Activated CD4-positive, alpha-beta T cell treated with anti-CD3 and anti-CD28 coated beads, Interleukin-2, amount 50 U/mL, for 4 hours (primary cell): ENCODE results near the gene RANBP1.

Experiments
- DNase-seq, 2 experiments: peaks; one replicate each; pipeline ENCODE4 v3.0.0-alpha.2; 2020

The RANBP1 gene

GRCh38 chr22:20138868-20139267 lies 23.0 kb downstream of the RANBP1 start:
- DNase-seq: no peak

- DNase-seq: no peak
These were observed 23.6 kb downstream of the RANBP1 start for GRCh38 chr22:20139391-20140106.

DNA sequence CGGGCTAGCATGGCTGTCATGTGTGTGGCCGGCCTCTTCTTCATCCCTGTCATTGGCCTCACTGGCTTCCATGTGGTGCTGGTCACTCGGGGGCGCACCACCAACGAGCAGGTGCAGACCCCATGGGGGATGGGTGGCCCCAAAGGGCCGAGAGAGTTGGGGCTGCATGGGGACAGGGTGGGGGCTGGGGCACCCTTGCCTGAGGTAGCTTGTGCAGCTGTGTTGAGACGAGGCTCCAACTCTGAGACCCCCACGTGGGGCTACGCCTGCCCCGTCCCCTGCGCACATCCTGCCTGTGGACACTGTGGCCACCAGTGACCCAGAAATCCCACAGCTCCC lies 24.2 kb downstream of the RANBP1 start:
- no peak for DNase-seq

DNA sequence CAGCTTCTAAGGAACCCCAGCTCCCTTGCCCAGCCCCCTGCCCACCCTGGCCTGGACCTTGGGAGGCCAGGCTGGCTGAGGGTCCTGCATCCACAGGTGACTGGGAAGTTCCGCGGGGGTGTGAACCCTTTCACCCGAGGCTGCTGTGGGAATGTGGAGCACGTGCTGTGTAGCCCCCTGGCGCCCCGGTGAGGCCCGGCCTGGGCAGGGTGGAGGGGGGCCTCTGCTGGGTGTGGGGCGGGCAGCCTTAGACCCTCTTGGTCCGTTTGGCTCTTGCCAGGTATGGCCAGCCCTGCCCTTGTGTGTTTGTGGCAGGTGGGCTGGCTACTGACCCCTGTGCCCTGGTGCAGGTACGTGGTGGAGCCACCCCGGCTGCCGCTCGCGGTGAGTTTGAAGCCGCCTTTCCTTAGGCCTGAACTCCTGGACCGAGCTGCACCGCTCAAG lies 24.6 kb downstream of the RANBP1 start:
- no peak for DNase-seq

GRCh38 chr22:20141186-20142077 lies 25.5 kb downstream of the RANBP1 start:
- DNase-seq: no peak

DNA sequence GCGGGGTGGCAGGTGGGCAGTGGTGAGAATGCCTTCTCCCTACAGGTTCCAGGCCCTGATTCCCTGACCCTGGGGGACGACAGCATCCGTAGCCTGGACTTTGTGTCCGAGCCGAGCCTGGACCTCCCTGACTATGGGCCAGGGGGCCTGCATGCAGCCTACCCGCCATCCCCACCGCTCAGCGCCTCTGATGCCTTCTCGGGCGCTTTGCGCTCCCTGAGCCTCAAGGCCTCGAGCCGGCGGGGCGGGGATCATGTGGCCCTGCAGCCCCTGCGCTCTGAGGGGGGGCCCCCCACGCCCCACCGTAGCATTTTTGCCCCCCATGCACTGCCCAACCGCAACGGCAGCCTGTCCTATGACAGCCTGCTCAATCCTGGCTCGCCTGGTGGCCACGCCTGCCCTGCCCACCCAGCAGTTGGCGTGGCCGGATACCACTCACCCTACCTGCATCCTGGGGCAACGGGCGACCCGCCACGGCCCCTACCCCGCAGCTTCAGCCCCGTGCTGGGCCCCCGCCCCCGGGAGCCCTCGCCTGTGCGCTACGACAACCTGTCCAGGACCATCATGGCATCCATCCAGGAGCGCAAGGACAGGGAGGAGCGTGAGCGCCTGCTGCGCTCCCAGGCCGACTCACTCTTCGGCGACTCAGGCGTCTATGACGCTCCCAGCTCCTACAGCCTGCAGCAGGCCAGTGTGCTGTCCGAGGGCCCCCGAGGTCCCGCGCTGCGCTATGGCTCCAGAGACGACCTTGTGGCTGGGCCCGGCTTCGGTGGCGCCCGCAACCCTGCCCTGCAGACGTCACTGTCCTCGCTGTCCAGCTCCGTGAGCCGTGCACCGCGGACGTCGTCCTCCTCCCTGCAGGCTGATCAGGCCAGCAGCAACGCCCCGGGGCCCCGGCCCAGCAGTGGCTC lies 27.1 kb downstream of the RANBP1 start:
- DNase-seq: no peak

DNA sequence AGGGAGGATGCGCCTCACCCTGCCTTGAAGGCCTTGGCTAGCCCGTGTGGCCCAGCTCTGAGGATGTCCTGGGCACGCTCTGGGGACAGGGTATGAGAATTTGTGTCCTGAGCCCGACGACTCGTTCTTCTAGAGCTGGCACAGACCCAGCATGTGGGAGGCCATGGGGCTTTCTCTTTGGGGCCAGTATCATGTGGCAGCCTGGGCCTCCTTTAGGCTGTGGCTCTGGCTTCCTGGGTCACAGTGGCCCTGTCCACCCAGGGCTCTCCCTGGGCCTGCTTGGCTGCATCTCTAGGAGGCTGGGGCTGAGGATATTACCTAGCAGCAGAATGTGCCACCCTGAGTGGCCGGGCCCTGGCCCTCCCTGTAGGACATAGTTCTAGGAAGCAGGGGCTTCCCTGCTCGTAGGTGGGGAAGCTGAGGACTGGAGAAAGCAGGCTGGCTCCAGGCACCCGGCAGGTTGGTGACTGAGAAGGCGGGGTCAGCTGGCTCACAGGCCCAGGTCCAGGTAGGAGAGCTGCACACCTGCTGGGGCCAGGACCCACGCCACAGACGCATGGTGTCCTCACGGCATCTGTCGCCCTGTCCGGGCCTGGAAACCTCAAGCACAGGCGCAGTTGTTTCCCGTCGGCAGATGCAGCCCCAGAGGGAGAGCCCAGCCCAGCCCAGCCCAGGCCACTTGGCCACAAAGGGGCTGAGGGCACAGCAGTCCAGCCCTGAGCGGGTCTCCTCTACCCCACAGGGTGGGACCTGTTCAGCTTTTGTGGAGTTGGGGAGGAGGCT lies 28.2 kb downstream of the RANBP1 start:
- DNase-seq: no peak

DNA sequence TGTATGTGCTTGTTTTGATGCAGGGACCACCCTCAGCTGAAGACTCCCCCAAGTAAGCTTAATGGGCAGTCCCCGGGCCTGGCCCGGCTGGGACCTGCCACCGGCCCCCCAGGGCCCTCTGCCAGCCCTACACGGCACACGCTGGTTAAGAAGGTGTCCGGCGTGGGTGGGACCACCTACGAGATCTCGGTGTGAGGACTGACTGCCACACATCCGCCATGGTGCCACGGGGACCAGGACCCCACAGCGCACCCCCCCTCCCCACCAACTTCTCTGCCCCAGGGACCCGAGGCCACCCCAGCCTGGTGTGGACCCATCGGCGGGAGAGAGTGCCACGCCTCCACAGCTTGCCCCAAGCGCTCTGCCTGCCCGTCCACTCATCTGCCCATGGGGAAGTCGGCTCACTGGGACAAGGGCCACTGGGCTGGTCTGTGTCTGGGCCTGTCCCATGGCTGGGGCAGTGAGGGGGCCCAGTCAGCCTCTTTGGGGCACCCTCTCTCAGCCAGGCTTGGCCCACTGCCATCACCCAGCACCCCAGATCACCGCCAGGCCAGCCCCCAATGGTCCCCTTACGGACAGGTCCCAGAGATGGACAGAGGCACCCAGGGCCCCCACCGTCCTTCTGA lies 29.4 kb downstream of the RANBP1 start:
- DNase-seq: no peak

GRCh38 chr22:20145832-20146223 lies 29.9 kb downstream of the RANBP1 start:
- DNase-seq: no peak

DNA sequence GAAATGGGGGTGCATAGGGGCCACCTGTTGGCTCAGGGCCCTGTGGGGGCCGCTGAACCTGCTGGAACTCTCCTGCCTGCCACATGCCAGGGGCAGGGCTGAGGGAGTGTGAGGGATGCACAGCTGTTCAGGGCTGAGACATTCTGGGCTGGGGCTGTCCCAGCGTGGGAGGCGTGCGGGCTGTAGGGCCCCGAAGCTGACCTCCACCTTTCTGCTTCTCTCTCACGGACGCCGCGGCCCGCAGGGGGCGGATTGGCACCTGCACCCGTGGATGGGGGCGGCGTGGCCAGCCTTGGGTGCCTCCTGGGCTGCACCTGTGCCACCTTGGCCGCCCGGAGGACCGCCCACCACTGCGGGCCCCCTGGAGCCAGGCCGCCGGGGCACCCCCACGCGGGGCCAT lies 30.9 kb downstream of the RANBP1 start:
- no peak for DNase-seq

GRCh38 chr22:20147237-20147988 lies 31.5 kb downstream of the RANBP1 start:
- DNase-seq: no peak

DNA sequence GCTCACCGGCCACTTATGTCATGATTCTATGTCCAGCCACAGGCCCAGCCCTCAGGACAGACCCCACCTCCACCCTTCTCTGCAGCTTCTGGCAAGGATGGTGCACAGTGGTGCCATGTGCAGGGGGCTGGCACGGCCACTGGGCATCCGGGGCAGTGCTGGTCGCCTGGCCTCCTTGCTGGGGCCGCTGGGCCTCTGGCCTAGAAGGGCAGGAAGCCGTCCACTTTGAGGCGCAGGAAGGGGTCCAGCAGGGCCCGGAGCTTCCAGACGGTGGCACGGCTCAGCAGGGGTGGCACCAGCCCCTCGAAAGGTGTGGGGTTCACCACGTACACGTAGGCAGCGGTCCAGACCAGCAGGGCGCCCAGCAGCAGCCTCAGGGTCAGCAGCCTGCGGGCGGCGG lies 32.5 kb downstream of the RANBP1 start:
- no peak for DNase-seq

DNA sequence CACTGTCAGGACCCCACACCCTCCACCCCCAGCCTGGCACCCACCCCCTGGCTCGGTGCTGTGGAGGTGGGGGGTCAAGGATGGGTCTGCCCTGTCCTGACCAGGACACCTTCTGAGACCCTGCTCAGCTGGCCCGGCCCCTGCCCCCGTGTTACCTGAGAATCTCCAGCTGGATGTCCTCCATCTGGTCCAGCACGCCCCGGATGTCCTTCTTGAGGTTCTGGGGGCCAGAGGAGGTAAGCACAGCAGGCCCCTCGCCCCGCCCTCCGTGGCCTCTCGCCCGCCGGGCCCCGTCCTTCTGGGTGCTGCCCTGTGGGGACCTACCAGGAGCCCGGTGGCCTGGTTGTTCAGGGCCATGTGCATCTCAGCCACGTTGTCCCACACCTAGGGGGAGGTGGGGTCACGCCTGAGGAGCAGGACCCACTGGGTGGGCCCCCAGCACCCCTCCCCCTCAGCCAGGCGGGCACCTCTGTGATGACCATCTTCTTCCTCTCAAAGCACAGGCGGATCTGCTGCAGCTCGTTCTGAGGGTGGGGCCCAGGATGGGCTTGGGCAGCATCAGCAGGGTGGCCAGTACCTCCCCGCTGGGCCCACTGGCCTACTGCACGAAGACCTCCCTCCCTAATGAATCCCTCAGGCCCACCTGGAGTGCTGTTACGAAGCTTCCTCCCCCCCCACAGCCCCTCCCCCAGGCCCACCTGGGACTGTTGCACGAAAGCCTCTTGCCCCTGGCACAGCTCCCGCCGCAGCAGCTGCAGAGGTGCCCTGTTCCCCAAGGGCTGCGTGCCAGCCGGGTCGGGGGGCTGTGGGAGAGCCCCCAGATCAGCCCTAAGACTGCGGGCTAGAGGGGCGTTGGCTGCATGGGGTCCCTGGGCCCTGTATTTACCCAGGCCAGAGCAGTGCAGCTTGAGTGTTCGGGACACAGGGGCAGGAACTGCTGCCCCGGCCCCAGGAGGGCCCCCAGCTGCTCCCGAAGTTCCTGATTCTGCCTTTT lies 33.6 kb downstream of the RANBP1 start:
- DNase-seq: no peak

GRCh38 chr22:20150381-20151275 lies 34.7 kb downstream of the RANBP1 start, which contains the start of gene CCDC188:
TSS of gene CCDC188 (minus strand) at chr22:20151055. CDS start at chr22:20150986, 69 bp downstream.
- no peak for DNase-seq

DNA sequence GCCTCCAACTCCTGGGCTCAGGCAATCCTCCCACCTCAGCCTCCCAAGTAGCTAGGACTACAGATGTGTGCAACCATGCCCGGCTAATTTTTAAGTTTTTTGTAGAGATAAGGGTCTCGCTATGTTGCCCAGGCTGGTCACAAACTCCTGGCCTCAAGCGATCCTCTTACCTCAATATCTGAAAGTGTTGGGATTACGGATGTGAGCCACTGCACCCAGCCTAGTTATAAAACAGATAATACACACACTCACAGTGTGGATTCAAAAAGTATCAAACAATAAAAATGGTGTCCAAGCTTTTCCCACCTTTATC lies 35.3 kb downstream of the RANBP1 start:
- no peak for DNase-seq

DNA sequence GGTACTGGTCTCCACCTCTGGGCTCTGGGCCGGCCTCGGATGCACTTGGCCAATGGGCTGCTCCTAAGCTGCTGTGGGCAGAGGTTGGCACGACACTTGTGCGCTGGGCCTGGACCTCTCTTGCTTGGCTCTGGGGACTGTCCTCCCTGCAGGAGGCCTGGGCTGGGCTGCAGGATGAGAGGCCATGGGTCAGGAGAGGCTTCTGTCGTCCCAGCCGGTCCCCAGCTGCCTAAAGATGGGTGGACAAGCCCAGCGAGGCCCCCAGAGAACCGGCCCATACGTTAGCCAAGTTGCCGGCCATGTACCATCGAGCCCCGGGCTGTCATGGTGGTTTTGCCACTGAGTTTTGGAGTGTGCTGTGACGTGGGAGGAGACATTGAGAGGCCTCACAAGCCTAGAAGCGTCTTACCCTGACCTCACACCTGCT lies 36.6 kb downstream of the RANBP1 start:
- no peak for DNase-seq

GRCh38 chr22:20153945-20154344 lies 38.0 kb downstream of the RANBP1 start:
- DNase-seq: no peak

DNA sequence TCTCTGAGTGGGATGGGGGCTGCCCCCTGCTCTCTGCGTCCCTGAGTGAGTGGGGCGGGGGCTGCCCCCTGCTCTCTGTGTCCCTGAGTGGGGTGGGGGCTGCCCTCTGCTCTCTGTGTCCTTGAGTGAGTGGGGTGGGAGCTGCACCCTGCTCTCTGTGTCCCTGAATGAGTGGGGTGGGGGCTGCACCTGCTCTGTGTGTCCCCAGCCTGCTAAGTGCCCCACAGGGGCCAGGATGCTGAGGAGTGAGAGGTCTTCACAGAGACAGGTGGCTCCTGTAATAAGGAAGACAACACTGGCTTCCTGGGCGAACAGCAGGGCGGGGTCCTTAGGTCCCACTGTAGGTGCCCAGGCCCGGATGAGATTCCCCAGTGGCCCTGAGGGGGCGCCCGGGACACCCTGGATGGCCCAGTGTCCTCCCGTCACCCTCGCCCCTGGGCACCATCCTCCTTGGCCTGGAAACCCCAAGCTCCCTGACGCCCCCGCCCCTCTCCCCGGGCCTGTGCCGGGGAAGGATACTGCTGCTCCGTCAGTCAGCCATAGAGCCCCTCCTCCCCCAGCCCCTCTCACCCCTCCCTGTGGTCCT lies 38.8 kb downstream of the RANBP1 start:
- DNase-seq: no peak
